B cell (primary cell): ENCODE data around the gene AMDHD2. TPM values are rescaled to one million over a fixed set of nuclear protein-coding genes. Genes with fewer than 3 reads are reported as not detected.
A peak's percentile ranks its signal among the peaks of the same experiment; 100 is the strongest.

Experiments
- ATAC-seq: fragments of 200-7000 bp; cut with Tn5 transposase; one replicate; pipeline ENCODE4 v1.10.0; 2021; ENCODE audit warnings: low read depth, mild to moderate bottlenecking, moderate number of reproducible peaks, moderate library complexity
- CTCF ChIA-PET: fragments of 350-600 bp; sonication (Branson Sonifier 250); formaldehyde crosslinking; loops from one replicate; lab custom pipeline; 2021; ENCODE audit warnings: antibody characterized with exemption, inconsistent platforms; lab: Charles Lee
- POLR2A ChIA-PET: fragments of 350-600 bp; sonication (Branson Sonifier 250); formaldehyde crosslinking; loops from one replicate; lab custom pipeline; 2021; ENCODE audit warnings: antibody characterized with exemption; lab: Charles Lee
- DNase-seq: peaks from one replicate; pipeline ENCODE4 v3.0.0; 2013
- H2AFZ ChIP-seq: 2 replicates; pipeline ENCODE4 v1.6.1; 2012; ENCODE audit warnings: mild to moderate bottlenecking, low read depth, low read length; ENCODE audit not compliant: insufficient read depth, poor library complexity, severe bottlenecking
- H3K27ac ChIP-seq, 2 donors: 1 replicate in 1 of 2; 2 replicates in 1 of 2; pipeline ENCODE4 v1.5.1; 2012 to 2013; ENCODE audit warnings: low read length in 2 of 2, mild to moderate bottlenecking in 2 of 2, moderate library complexity in 1 of 2
- H3K27me3 ChIP-seq, 4 experiments: fragments of 200-600 bp in 1 of 4; sonication (generic) in 1 of 4; replicated peaks in 1 of 4; 1 replicate in 2 of 4; 2 replicates in 2 of 4; pipeline versions ENCODE4 v1.6.1 to v1.7.0; 2013 to 2016; ENCODE audit warnings: low read length in 3 of 4, mild to moderate bottlenecking in 2 of 4, mixed read lengths in 1 of 4, moderate library complexity in 1 of 4; ENCODE audit not compliant: insufficient read depth in 4 of 4, control insufficient read depth in 3 of 4; ENCODE audit errors: control extremely low read depth in 1 of 4
- H3K36me3 ChIP-seq, 2 experiments: replicated peaks in 1 of 2; 1 replicate in 1 of 2; 2 replicates in 1 of 2; pipeline versions ENCODE4 v1.6.1 to v1.7.1; 2013; ENCODE audit warnings: low read length in 1 of 2; ENCODE audit not compliant: insufficient read depth in 2 of 2, control insufficient read depth in 1 of 2; ENCODE audit errors: control extremely low read depth in 1 of 2, extremely low read depth in 1 of 2
- H3K4me1 ChIP-seq, 2 donors: fragments of 200-600 bp in 1 of 2; sonication (generic) in 1 of 2; 1 replicate in 1 of 2; 2 replicates in 1 of 2; pipeline versions ENCODE4 v1.5.1 to v1.6.1; 2013 to 2017; ENCODE audit warnings: low read length in 2 of 2; ENCODE audit not compliant: control insufficient read depth in 2 of 2, insufficient read depth in 2 of 2
- H3K4me2 ChIP-seq: replicated peaks from 2 replicates; pipeline ENCODE3; 2012; ENCODE audit warnings: mild to moderate bottlenecking, low read depth, low read length; ENCODE audit not compliant: poor library complexity, severe bottlenecking
- H3K4me3 ChIP-seq, 5 experiments: fragments of 200-600 bp in 1 of 5; sonication (generic) in 1 of 5; 1 replicate in 3 of 5; 2 replicates in 2 of 5; pipeline versions ENCODE4 v1.5.1 to v1.7.0; 2011 to 2016; ENCODE audit warnings: low read length in 4 of 5, mild to moderate bottlenecking in 4 of 5, low read depth in 2 of 5, control low read depth in 1 of 5, moderate library complexity in 1 of 5; ENCODE audit not compliant: insufficient read depth in 1 of 5; ENCODE audit errors: control extremely low read depth in 1 of 5, extremely low read depth in 1 of 5
- H3K79me2 ChIP-seq: fragments of 200-600 bp; sonication (generic); one replicate; pipeline ENCODE4 v1.6.0; 2016; ENCODE audit warnings: low read length; ENCODE audit not compliant: control insufficient read depth, insufficient read depth
- H3K9ac ChIP-seq: fragments of 200-600 bp; sonication (generic); 2 replicates; pipeline ENCODE4 v1.6.1; 2017; ENCODE audit warnings: mild to moderate bottlenecking, low read length, moderate library complexity
- H3K9me3 ChIP-seq, 3 donors: one replicate each; pipeline versions ENCODE4 v1.6.1 to v1.7.1; 2013; ENCODE audit warnings: low read length in 2 of 3; ENCODE audit not compliant: control insufficient read depth in 2 of 3, insufficient read depth in 1 of 3; ENCODE audit errors: control extremely low read depth in 1 of 3
- H4K20me1 ChIP-seq: 2 replicates; pipeline ENCODE4 v1.6.0; 2012; ENCODE audit warnings: mild to moderate bottlenecking, low read length; ENCODE audit not compliant: insufficient read depth, control insufficient read depth, poor library complexity, severe bottlenecking
- H3K27ac Mint-ChIP-seq: one replicate; pipeline ENCODE4 v1.8.0; 2021; ENCODE audit warnings: mixed read lengths
- H3K27me3 Mint-ChIP-seq: one replicate; pipeline ENCODE4 v1.8.0; 2021; ENCODE audit warnings: mixed read lengths
- H3K4me1 Mint-ChIP-seq: one replicate; pipeline ENCODE4 v1.8.0; 2021; ENCODE audit warnings: mixed read lengths
- H3K4me3 Mint-ChIP-seq: one replicate; pipeline ENCODE4 v1.8.0; 2021; ENCODE audit warnings: mixed read lengths
- H3K9me3 Mint-ChIP-seq: one replicate; pipeline ENCODE4 v1.8.0; 2022; ENCODE audit warnings: mixed read lengths; ENCODE audit not compliant: insufficient read depth
- CTCF ChIP-seq: fragments of 200-600 bp; IDR thresholded peaks from one replicate; pipeline ENCODE4 v1.8.0; 2022; ENCODE audit warnings: antibody characterized with exemption, mild to moderate bottlenecking
- EZH2 ChIP-seq: IDR thresholded peaks from 2 replicates; pipeline ENCODE4 v1.6.1; 2012; ENCODE audit warnings: borderline replicate concordance, low read depth, mild to moderate bottlenecking, moderate library complexity, low read length; ENCODE audit not compliant: insufficient read depth, poor library complexity, severe bottlenecking
- WGBS: methylation state at CpG from one replicate; pipeline ENCODE4 v1.1.5; 2013; ENCODE audit warnings: missing lambda C conversion rate; ENCODE audit not compliant: insufficient coverage; 5-methylcytosine and 5-hydroxymethylcytosine counted together
- intact Hi-C: fragments of 100-400 bp; cut with micrococcal nuclease; formaldehyde crosslinking; loops from one replicate; pipeline ENCODE4 v1.10.0; 2022
- polyA plus RNA-seq: library from polyadenylated mRNA; depleted of rRNA; stranded (reverse); fragments of >200 nt; gene quantifications from 2 replicates; pipeline ENCODE4 v1.2.3, GENCODE V29; 2012
- total RNA-seq, 2 donors: library from RNA; stranded (reverse); fragments of 120-200 nt in 1 of 2; gene quantifications; 1 replicate in 1 of 2; 2 replicates in 1 of 2; pipeline versions ENCODE4 v1.2.3 to v1.2.4, GENCODE V29; 2013 to 2022

Gene AMDHD2
- total and polyA plus RNA-seq, 2 donors (not counting 1 experiment from before 2014, with no cell fraction given), result 133 to 209 TPM

GRCh38 chr16:2487517-2487842, 32.7 kb upstream of the AMDHD2 start:
- H3K27me3 Mint-ChIP-seq, result no peaks in the 10 kb centered on the region
- ChIA-PET POLR2A (interaction anchor here (1.3 kb wide), 1 partner anchor 45 kb away, joined by 3 read pairs; no protein-coding TSS in a partner anchor), CTCF (interaction anchor here (0.9 to 4.8 kb wide), 9 partner anchors 12 to 347 kb away, joined by 3 to 31 read pairs (median 4); partner anchors contain the start of genes ABCA3, CCNF, NTN3 and TBC1D24)
- peaks cover 19% of the 10 kb centered on the region for H3K4me1 Mint-ChIP-seq
- Histone ChIP-seq H2AFZ (peak overlapping the region; percentile 68), H3K4me2 (peak overlapping the region; percentile 75), H3K9me3 (no peaks in the 10 kb centered on the region), H3K4me3 (peak overlapping the region in 1 of 5 experiments; percentile 19), H3K27ac (peak overlapping the region in 1 of 2 donors; percentile 23), H3K36me3 (peaks cover 0 to 3% of the 10 kb centered on the region in 2 experiments), H3K4me1 (peaks cover 24 to 26% of the 10 kb centered on the region in 2 donors), H3K9ac (peak overlapping the region; percentile 29), H4K20me1 (no peaks in the 10 kb centered on the region), H3K27me3 (no peaks in the 10 kb centered on the region), H3K79me2 (peaks cover 58% of the 10 kb centered on the region)
- H3K9me3 Mint-ChIP-seq, result no peaks in the 10 kb centered on the region
- DNase-seq (no peak), ATAC-seq (no peak)
- no peak for TF ChIP-seq EZH2
- no peak for TF ChIP-seq CTCF
- WGBS, result 47% methylated on average over 8 of the region's 8 CpGs
- peak overlapping the region; percentile 78 for H3K4me3 Mint-ChIP-seq
- peak overlapping the region; percentile 90 for H3K27ac Mint-ChIP-seq
- intact Hi-C loops, result loop anchor here (1.0 kb wide), 5 partner anchors 12 to 292 kb away; partner anchors contain the start of genes ATP6V0C, CCNF, TBC1D24 and TEDC2

GRCh38 chr16:2487903-2488531, 32.2 kb upstream of the AMDHD2 start:
- intact Hi-C loops, result loop anchor here (1.0 kb wide), 5 partner anchors 13 to 293 kb away; partner anchors contain the start of genes ATP6V0C, CCNF, TBC1D24 and TEDC2
- Histone ChIP-seq H3K4me1 (peaks cover 24 to 26% of the 10 kb centered on the region in 2 donors), H3K27ac (no peak overlapping the region), H3K27me3 (no peaks in the 10 kb centered on the region), H4K20me1 (no peaks in the 10 kb centered on the region), H3K36me3 (peaks cover 0 to 3% of the 10 kb centered on the region in 2 experiments), H3K9me3 (no peaks in the 10 kb centered on the region), H3K4me3 (no peak overlapping the region), H3K4me2 (peak overlapping the region; percentile 75), H2AFZ (peak overlapping the region; percentile 68), H3K79me2 (peaks cover 54% of the 10 kb centered on the region), H3K9ac (no peak overlapping the region)
- WGBS, result 41% methylated on average over 10 of the region's 15 CpGs
- CTCF ChIA-PET, result interaction anchor here (0.6 to 4.8 kb wide), 11 partner anchors 12 to 548 kb away, joined by 3 to 31 read pairs (median 4); partner anchors contain the start of genes ABCA3, AMDHD2, CCNF and TBC1D24
- DNase-seq, result no peak
- POLR2A ChIA-PET, result interaction anchor here (0.5 to 0.9 kb wide), 5 partner anchors 292 to 527 kb away, joined by 3 to 10 read pairs (median 4); partner anchors contain the start of gene RPS2
- H3K9me3 Mint-ChIP-seq, result no peaks in the 10 kb centered on the region
- H3K4me1 Mint-ChIP-seq, result peaks cover 19% of the 10 kb centered on the region
- ATAC-seq, result no peak
- no peaks in the 10 kb centered on the region for H3K27me3 Mint-ChIP-seq
- peak overlapping the region; percentile 37 for H3K27ac Mint-ChIP-seq
- TF ChIP-seq EZH2, result no peak
- no peak for TF ChIP-seq CTCF
- no peak overlapping the region for H3K4me3 Mint-ChIP-seq
